UCSD-AML1 (cell line): ENCODE results near the gene FNIP2.
A peak's percentile ranks its signal among the peaks of the same experiment; 100 is the strongest.
"Not testable (repeated sequence)": the region's sequence is repeated elsewhere in the genome, so short reads cannot be mapped to it uniquely, and the experiment has no call there.

Experiments used
- DNase-seq: peaks from one replicate; lab custom pipeline; 2025; ENCODE audit not compliant: unreplicated experiment; lab: John Stamatoyannopoulos, UW

FNIP2 gene

GRCh38 chr4:158768555-158769174 is at the start of gene FNIP2:
FNIP2 (plus strand) TSS chr4:158769026; CDS start chr4:158769213, 187 bp downstream.
- DNase-seq: peak; percentile 70

DNA sequence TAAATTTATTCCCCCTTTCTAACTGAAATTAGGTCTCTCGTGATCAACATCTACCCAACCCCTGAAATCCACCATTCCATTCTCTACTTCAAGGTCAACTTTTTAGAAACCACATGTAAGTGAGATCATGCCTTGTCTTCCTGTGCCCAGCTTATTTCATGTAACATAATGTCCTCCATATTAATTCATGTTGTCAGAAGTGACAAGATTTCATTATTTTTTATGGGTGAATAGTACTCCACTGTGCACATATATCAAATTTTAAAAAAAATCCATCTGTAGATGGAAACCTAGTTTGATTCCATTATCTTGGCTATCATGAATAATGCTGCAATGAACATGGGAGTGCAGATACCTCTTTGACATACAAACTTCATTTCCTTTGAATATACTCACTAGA is 47.1 kb upstream of the FNIP2 start:
- DNase-seq: no peak

DNA sequence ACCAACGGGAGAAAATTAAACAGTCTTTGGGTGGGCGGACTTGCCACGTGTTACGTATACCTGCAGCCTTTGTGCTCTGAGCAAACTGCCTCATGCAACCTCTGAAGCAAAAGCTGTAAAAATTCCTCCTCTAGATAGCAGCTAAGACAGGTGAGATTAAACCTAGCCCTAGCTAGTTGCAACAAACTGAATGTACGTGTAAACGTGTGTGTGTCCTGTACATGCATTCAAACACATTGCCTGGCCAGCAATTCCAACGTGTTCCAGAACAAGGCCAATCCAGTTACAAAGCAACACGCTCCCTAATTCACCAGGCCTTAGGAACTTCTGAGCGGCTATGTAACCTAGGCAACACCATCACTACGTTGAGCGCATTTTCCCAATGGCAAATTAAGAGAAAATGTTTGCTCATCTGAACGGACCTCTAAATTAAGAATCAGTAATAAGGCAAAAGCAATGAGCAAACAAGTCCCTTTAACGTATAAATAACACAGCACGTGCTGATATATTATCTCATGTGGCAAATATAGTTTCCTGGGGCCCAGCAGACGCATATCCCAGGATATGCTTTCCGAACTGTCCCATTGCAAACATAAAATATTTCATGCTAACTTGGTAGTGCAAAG is 46.4 kb upstream of the FNIP2 start:
- DNase-seq: no peak

- DNase-seq: peak; percentile 86
Observed at GRCh38 chr4:158722917-158723793, 45.7 kb upstream of the FNIP2 start, which contains the start of gene PPID. PPID (minus strand) TSS chr4:158723396; CDS start chr4:158723288, 108 bp downstream.

GRCh38 chr4:158724637-158725036 is 44.2 kb upstream of the FNIP2 start:
- DNase-seq: no peak

- no peak for DNase-seq
Observed at GRCh38 chr4:158726633-158727032, 42.2 kb upstream of the FNIP2 start.

DNA sequence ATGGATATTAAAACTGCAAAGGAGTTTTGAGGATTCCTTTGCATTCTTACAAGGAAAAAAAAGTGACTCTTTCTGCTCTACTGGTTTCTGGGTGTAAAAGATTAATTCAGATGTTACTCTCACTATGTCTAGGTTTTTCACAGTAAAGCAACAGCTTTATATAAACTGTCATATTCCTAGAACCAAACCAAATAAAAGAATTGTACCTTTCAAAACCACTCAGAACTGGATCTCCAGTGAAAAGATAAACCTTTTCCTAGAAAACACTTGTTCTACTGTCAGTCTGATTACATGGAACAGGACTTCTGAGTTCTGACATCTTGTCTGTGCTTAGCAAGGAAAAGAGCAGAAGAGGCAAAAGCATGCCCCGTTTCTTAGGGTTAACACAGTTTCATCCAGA is 40.6 kb upstream of the FNIP2 start:
- no peak for DNase-seq

DNA sequence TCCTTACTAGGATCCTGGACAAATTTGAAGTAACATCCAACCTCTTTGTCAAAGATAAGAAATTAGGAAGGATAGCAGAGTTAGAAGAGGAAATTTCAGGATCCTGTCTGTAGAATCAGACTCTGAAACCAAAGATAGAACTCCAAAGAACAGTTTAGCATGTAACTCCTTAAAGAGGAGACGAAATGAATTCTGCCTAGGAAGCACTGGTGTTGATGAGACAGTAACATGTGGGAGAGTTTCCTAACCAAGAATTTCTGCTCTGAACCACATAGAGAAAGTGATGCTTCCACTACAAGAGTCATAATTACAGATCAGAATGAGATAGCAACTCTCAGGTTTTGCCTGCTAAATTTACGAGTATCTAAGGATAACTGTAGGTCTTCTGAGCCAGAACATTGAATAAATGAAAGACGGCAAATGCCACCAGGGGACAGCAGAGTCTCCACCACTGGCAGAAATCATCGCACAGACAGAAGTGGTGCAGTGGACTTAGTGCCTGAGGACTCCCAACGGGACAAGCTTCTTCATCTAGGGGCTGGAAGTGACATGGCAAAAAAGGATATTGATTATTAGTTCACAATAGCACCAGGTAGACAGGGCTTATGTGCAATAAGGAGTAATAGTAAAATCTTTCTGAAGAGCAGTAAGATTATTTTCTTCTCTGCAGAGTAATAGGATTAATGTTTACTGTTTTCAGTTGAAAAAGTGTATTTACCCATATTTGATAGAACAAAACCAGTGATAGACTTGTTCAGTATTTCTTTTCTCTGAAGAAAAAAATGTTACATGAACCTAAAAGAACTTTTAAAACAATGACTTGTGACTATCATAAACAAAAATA is 38.9 kb upstream of the FNIP2 start:
- peak; percentile 38 for DNase-seq

DNA sequence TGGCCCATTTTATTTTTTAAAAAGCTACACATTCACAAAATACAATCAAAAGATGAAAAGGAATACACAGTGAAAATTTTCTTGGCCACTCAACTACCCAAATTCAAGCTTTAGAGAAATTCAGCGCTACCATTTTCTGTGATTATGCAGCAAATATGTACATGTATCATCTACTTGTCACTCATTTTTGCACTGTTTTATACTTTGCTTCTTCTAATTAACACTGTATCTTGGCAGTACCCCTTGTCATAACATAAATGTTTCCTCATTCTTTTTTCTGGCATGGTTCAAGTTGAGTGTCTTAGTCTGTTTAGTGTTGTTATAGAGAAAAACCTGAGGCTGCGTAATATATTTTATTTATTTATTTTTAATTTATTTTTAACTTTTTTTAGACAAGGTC is 30.0 kb upstream of the FNIP2 start:
- no peak for DNase-seq

GRCh38 chr4:158739600-158739999 is 29.2 kb upstream of the FNIP2 start:
- no peak for DNase-seq

DNA sequence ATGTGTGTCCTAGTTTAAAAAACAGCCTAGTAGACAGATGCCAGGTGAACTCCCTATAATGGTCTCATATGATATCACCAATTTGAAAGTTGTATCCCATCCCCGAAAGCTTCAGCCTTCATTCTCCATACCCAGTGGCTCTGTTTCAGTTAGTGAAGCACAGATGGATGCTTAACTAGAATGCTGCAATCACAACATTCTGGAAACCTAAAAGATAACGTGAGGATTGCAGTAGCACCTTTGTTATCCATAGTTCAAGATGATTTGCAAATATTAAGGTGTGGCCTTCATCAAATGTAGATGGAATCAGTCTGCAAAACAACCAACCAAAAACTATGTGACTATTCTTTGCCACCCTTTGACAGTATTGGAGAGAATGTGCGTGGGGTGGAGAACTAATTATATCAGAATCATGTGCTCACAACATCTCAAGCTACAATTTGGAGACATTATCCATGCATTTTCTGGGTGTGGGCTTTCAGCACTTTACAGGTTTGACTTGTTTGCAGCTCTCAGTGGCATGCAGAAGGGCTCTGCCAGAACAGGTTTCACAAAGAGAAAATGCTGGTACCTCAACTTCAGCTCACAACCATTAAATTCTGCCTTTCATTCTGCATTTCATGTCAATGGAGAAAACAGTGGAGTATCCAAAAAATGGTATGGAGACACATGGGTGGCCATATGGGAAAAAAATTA is 27.4 kb upstream of the FNIP2 start:
- no peak for DNase-seq

GRCh38 chr4:158746537-158746936 is 22.3 kb upstream of the FNIP2 start:
- not testable (repeated sequence) for DNase-seq

DNA sequence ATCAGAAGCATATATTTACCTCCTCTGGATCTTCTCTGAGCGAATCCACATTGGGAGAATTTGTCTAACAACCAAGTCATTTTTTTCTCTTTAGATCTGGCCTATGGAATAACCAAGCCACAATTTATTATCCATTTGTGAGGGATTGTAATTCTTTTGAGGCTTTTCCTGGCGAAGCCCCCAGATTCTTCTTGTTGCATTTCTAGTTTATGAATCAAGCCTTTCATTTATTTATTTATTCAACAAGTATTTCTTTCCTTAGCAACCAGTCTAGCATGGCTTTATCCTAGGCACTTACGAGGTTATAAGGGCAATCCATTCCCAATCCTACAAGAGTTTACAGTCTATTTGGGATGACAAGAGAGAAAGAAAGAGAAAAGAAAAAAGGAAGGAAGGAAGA is 18.4 kb upstream of the FNIP2 start:
- DNase-seq: no peak

- DNase-seq: no peak
Observed at GRCh38 chr4:158754385-158755180, 14.2 kb upstream of the FNIP2 start.

- DNase-seq: not testable (repeated sequence)
Observed at GRCh38 chr4:158755819-158756218, 13.0 kb upstream of the FNIP2 start.

DNA sequence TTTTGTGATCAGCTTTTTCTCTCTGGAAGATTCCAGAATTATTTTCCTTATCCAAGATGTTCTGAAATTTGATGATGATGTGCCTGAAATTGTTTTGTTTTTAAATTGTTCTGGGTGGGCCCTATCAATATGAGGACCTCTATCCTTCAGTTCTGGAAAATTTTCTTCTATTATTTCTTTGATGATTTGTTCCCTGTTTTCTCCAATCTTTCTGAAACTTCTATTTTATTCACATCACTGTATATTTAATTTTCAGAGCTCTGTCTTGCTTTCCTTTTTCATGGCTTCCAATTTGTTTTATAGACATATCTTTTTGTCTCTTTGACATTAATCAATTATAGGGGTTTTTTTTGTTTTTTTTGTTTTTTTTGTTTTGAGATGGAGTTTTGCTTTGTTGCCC is 12.2 kb upstream of the FNIP2 start:
- no peak for DNase-seq

DNA sequence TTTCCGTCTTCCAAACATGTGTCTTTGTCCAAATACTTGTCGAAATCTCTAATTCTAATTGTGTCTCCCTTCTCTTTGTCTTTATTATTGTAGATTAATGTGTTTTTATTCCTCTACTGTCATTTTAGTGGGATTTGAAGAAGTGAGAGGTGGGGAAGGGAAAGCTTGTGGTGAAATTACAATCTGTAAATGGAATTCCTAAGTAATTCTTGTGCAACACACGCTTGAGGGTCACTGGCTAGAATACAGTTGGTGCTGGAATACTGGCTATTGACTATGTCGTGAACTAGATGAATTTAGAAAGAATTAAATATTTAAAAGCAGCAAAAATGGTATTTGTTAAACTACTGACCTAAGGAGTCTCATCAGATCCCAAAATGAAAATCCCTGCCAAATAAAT is 10.7 kb upstream of the FNIP2 start:
- no peak for DNase-seq

- DNase-seq: no peak
Observed at GRCh38 chr4:158758703-158759102, 10.1 kb upstream of the FNIP2 start.

DNA sequence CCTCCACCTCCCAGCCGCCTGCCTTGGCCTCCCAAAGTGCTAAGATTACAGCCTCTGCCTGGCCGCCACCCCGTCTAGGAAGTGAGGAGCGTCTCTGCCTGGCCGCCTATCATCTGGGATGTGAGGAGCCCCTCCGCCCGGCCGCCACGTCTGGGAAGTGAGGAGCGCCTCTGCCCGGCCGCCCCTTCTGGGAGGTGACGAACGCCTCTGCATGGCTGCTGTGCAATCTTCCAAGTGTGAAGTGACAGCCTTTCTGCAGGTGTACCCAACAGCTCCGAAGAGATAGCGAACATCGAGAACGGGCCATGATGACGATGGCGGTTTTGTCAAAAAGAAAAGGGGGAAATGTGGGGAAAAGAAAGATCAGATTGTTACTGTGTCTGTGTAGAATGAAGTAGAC is 9.3 kb upstream of the FNIP2 start:
- DNase-seq: not testable (repeated sequence)

DNA sequence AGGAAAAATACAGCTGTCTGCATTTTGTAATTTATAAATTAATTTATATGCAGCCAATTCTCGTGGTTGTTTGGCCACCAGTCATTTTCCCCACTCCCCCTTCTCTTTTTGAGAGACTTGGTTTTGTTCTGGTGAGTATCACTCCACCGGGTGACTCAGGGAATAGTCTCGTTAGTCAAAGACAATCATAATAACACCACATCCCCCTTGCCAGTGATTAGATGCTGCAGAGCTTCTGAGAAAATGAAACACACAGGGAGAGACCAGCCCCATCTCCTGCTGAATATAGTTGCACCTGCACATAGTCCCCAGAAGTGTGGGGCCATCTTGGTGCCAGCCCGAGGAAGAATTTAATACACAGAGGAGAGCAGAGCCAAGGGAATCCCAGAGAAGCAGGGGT is 8.0 kb upstream of the FNIP2 start:
- no peak for DNase-seq
